GM12872 (cell line): ENCODE results near the gene KIF27.

Experiments used
- CTCF ChIP-seq: IDR thresholded peaks from 3 replicates; pipeline ENCODE4 v1.5.1; 2011; ENCODE audit warnings: low read depth, mild to moderate bottlenecking, low read length, moderate library complexity; ENCODE audit not compliant: insufficient read depth

KIF27 gene

GRCh38 chr9:83794051-83794450, 127.2 kb downstream of the KIF27 start:
- no peak for TF ChIP-seq CTCF

DNA sequence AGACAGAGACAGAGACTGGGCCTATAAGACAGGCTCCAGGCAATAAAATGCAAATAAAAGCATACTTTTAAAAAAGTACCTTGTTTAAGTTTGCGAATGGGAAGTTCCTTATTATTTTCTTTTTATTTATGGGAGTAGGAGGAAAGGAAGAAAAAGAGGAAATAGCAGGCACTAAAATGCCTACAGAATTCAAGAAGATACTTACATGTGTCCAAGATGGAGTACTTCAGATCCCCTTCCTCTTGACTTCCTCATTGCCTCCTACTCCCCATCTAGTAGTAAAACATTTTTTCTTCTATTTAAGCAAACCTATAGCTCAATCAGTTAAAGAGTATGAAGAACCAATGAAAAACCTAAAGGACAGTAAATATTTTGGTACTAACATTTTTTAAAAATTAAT, 128.5 kb downstream of the KIF27 start:
- TF ChIP-seq CTCF: no peak
